Erythroblast (primary cell): ENCODE data around the gene PDZRN3.

ENCODE experiments used
- GATA1 ChIP-seq: IDR thresholded peaks from 2 replicates; pipeline ENCODE4 v1.6.1; 2011; ENCODE audit warnings: low read depth, mild to moderate bottlenecking, control low read depth, low read length, moderate library complexity
- POLR2A ChIP-seq: IDR thresholded peaks from 2 replicates; pipeline ENCODE4 v1.6.1; 2011; ENCODE audit warnings: mild to moderate bottlenecking, low read length

DNA sequence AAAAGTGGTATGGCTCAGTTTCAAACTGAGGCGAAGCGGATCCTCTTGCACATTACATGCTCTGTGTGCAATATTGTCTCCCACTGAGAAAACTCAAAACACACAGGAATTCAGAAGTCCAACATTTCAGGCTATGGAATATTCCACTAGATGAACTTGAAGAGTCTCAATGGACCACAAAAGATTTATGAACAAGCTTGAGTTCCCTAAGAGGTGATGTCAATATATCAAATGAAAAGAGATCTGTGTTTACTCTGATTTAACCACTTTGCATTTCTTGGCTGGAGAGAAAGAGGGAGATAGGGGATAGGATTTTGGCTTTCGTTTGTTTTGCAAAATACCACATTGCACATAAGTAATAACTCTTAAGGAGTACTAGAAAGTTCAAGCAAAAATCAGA lies 20.3 kb downstream of the PDZRN3 start:
- TF ChIP-seq POLR2A = no peak
- TF ChIP-seq GATA1 = no peak
